H1 (cell line): ENCODE results near the gene ABCA5.

Experiments used
- EZH2 ChIP-seq: fragments of 200-600 bp; sonication (generic); IDR thresholded peaks from 2 replicates; pipeline ENCODE4 v1.7.1; 2012; ENCODE audit warnings: low read depth, mild to moderate bottlenecking, moderate library complexity, low read length, inconsistent platforms; ENCODE audit not compliant: severe bottlenecking
- GABPA ChIP-seq: IDR thresholded peaks from 2 replicates; pipeline ENCODE4 v1.6.1; 2011; ENCODE audit warnings: mild to moderate bottlenecking, low read length, moderate library complexity, borderline replicate concordance; ENCODE audit not compliant: insufficient read depth
- NRF1 ChIP-seq: IDR thresholded peaks from 2 replicates; pipeline ENCODE4 v1.6.1; 2011; ENCODE audit warnings: mild to moderate bottlenecking, low read depth, low read length, improper control_type of control experiment
- POLR2A ChIP-seq, 2 experiments: IDR thresholded peaks; 1 replicate in 1 of 2; 2 replicates in 1 of 2; pipeline ENCODE4 v1.6.1; 2011; ENCODE audit warnings: low read depth in 2 of 2, low read length in 2 of 2, mild to moderate bottlenecking in 2 of 2; ENCODE audit errors: control extremely low read depth in 1 of 2
- RFX5 ChIP-seq: IDR thresholded peaks from 2 replicates; pipeline ENCODE4 v1.6.1; 2011; ENCODE audit warnings: low read depth, low read length, improper control_type of control experiment, borderline replicate concordance
- SIX5 ChIP-seq: IDR thresholded peaks from 2 replicates; pipeline ENCODE4 v1.6.1; 2011; ENCODE audit warnings: mild to moderate bottlenecking, low read depth, low read length
- SP1 ChIP-seq: IDR thresholded peaks from 2 replicates; pipeline ENCODE4 v1.6.1; 2011; ENCODE audit warnings: low read depth, low read length
- SP2 ChIP-seq: IDR thresholded peaks from 2 replicates; pipeline ENCODE4 v1.6.1; 2012; ENCODE audit warnings: mild to moderate bottlenecking, low read length, inconsistent platforms
- SP4 ChIP-seq: IDR thresholded peaks from 2 replicates; pipeline ENCODE4 v1.6.1; 2012; ENCODE audit warnings: low read length, inconsistent platforms
- TAF7 ChIP-seq: optimal IDR thresholded peaks from 2 replicates; pipeline ENCODE3; 2011; ENCODE audit warnings: low read depth, mild to moderate bottlenecking, inconsistent platforms, low read length, moderate library complexity, borderline replicate concordance
- YY1 ChIP-seq: IDR thresholded peaks from 2 replicates; pipeline ENCODE4 v1.6.1; 2011; ENCODE audit warnings: low read depth, mild to moderate bottlenecking, low read length
- TF ChIP-seq, protein P1 (sequence below), 3 experiments: IDR thresholded peaks; 1 replicate in 2 of 3; 2 replicates in 1 of 3; pipeline versions ENCODE4 v1.5.1 to v1.6.1; 2011; ENCODE audit warnings: low read length in 3 of 3, mild to moderate bottlenecking in 3 of 3, inconsistent platforms in 2 of 3, low read depth in 1 of 3, moderate library complexity in 1 of 3; ENCODE audit not compliant: insufficient read depth in 1 of 3; ENCODE audit errors: control extremely low read depth in 1 of 3

DNA sequence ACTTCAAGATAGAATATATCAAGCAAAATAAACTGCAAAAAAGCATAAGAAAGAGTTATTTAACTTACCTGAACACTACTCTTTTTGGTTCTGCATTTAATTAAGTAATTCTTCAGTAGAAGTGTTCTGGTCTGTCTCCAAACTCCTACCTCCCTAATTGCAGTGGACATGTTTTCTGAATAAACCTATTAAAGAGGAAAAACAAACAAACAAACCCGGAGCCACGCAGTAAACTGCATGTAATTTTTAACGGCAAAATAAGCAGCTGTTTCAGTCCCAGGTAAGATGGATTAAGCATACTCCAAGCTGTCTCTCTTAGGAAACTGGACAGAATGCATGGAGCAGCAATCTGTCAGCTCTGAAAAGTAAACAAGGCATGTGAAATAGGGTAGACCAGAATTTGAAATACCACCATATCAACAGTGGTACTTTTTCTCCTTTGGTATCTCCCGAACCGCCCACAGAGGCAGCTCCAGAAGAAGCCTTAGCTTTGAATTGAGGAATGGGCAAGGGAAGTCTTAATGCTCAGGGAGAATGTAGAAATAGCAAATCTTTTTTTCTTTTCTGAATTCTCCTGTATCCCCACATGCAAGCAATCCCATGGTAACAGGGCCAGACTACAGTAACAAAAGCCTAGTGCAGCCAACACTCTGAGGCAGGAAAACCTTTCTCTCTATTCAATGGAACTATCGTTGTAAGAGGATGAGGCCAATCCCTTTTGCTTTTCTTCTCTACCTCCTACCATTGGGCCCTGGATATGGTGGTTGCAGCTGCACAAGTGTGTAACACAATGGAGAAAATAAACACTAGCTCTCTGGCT, 12.5 kb downstream of the ABCA5 start:
- TF ChIP-seq GABPA (no peak), SP4 (no peak), SP1 (no peak), SP2 (no peak), POLR2A (IDR thresholded peaks at IDR 0.05; ENCODE audit: control extremely low read depth in 1 of 2, low read depth in 2 of 2, low read length in 2 of 2) (no peak), YY1 (no peak), RFX5 (no peak), TAF7 (no peak), NRF1 (no peak), SIX5 (no peak), EZH2 (no peak)
- TF ChIP-seq, protein P1, sequence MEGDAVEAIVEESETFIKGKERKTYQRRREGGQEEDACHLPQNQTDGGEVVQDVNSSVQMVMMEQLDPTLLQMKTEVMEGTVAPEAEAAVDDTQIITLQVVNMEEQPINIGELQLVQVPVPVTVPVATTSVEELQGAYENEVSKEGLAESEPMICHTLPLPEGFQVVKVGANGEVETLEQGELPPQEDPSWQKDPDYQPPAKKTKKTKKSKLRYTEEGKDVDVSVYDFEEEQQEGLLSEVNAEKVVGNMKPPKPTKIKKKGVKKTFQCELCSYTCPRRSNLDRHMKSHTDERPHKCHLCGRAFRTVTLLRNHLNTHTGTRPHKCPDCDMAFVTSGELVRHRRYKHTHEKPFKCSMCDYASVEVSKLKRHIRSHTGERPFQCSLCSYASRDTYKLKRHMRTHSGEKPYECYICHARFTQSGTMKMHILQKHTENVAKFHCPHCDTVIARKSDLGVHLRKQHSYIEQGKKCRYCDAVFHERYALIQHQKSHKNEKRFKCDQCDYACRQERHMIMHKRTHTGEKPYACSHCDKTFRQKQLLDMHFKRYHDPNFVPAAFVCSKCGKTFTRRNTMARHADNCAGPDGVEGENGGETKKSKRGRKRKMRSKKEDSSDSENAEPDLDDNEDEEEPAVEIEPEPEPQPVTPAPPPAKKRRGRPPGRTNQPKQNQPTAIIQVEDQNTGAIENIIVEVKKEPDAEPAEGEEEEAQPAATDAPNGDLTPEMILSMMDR (IDR thresholded peaks at IDR 0.05; ENCODE audit: control extremely low read depth in 1 of 3, insufficient read depth in 1 of 3, low read depth in 1 of 3, low read length in 3 of 3), result no peak
